ENCODE data around the gene CMKLR1.

The CMKLR1 gene

DNA sequence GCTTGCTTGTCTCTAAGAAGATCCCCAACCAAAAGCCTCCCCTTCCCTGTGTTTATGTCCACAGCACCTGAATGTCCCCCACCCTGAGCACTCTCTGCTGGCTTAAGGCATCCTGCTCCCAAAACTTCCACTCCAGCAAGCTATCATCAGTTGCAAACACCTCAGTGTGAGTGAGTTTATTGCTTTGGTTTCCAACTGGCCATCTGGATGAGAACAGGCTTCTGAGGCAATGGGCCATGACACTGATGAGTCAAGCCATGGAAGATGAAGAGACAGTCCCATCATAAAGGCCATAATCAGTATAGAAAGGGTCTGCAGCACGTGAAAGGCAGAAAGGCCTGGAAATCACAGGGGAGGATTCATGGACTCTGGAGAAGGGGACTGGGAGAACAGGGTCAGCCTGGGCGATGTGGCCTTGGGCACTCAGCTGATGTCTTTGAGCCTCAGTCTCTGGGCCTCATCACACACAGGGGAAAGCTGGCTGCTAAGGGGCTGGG lies 12.8 kb downstream of the CMKLR1 start:
- no peaks in the 10 kb centered on the region for H3K9me3 ChIP-seq (ENCODE audit: insufficient read depth, low read length, severe bottlenecking)
- no peak overlapping the region for H3K27ac ChIP-seq (ENCODE audit: low read length)
- DNase-seq (no peak), ATAC-seq (ENCODE audit: insufficient read depth, low read depth) (no peak)
- no peaks in the 10 kb centered on the region for H3K4me1 ChIP-seq (ENCODE audit: insufficient read depth, low read length)
- H3K36me3 ChIP-seq (ENCODE audit: insufficient read depth, low read length), result no peaks in the 10 kb centered on the region
- H2AFZ ChIP-seq (ENCODE audit: low read depth, low read length), result no peak overlapping the region
- peaks cover 4% of the 10 kb centered on the region for H3K27me3 ChIP-seq (ENCODE audit: insufficient read depth, low read length, poor library complexity)
- H3K4me3 ChIP-seq (ENCODE audit: low read depth in 1 of 2, low read length in 2 of 2), result no peak overlapping the region
- H3K79me2 ChIP-seq (ENCODE audit: insufficient read depth, low read length), result no peaks in the 10 kb centered on the region
- H4K20me1 ChIP-seq (ENCODE audit: insufficient read depth, low read length), result no peaks in the 10 kb centered on the region
- H3K4me2 ChIP-seq (ENCODE audit: insufficient read depth, low read length), result no peak overlapping the region
- H3K9ac ChIP-seq (ENCODE audit: low read depth, low read length), result no peak overlapping the region
- TF ChIP-seq, protein P1, sequence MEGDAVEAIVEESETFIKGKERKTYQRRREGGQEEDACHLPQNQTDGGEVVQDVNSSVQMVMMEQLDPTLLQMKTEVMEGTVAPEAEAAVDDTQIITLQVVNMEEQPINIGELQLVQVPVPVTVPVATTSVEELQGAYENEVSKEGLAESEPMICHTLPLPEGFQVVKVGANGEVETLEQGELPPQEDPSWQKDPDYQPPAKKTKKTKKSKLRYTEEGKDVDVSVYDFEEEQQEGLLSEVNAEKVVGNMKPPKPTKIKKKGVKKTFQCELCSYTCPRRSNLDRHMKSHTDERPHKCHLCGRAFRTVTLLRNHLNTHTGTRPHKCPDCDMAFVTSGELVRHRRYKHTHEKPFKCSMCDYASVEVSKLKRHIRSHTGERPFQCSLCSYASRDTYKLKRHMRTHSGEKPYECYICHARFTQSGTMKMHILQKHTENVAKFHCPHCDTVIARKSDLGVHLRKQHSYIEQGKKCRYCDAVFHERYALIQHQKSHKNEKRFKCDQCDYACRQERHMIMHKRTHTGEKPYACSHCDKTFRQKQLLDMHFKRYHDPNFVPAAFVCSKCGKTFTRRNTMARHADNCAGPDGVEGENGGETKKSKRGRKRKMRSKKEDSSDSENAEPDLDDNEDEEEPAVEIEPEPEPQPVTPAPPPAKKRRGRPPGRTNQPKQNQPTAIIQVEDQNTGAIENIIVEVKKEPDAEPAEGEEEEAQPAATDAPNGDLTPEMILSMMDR (IDR thresholded peaks at IDR 0.05; ENCODE audit: borderline replicate concordance, extremely low read depth, low read length, poor library complexity, severe bottlenecking), result no peak
- no peak for TF ChIP-seq EZH2 (IDR thresholded peaks at IDR 0.05; ENCODE audit: borderline replicate concordance, low read depth, low read length, severe bottlenecking)

DNA sequence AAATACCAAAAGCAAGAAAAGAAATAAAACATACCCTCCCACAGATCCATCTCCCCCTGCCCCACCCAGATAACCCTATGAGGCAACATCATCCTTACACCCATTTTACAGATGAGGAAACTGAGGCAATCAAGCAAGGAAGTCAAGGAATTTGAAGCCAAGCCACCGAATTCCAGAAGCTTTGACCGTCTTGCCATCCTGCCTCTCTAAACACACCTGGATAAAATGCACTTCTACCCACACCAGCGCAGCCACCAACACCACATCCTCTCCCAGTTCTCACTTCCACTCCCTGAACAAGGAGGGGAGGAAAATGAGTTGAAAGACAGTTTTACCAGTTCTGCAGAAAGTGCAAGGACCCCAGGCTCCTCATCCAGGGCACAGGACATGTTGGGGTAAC lies 13.6 kb downstream of the CMKLR1 start:
- no peak overlapping the region for H3K4me2 ChIP-seq (ENCODE audit: insufficient read depth, low read length)
- DNase-seq (no peak), ATAC-seq (ENCODE audit: insufficient read depth, low read depth) (no peak)
- H3K27me3 ChIP-seq (ENCODE audit: insufficient read depth, low read length, poor library complexity), result peaks cover 4% of the 10 kb centered on the region
- H2AFZ ChIP-seq (ENCODE audit: low read depth, low read length), result no peak overlapping the region
- no peak overlapping the region for H3K27ac ChIP-seq (ENCODE audit: low read length)
- no peaks in the 10 kb centered on the region for H3K9me3 ChIP-seq (ENCODE audit: insufficient read depth, low read length, severe bottlenecking)
- H3K36me3 ChIP-seq (ENCODE audit: insufficient read depth, low read length), result no peaks in the 10 kb centered on the region
- no peaks in the 10 kb centered on the region for H4K20me1 ChIP-seq (ENCODE audit: insufficient read depth, low read length)
- H3K4me1 ChIP-seq (ENCODE audit: insufficient read depth, low read length), result no peaks in the 10 kb centered on the region
- no peak overlapping the region for H3K9ac ChIP-seq (ENCODE audit: low read depth, low read length)
- H3K4me3 ChIP-seq (ENCODE audit: low read depth in 1 of 2, low read length in 2 of 2), result no peak overlapping the region
- H3K79me2 ChIP-seq (ENCODE audit: insufficient read depth, low read length), result no peaks in the 10 kb centered on the region
- TF ChIP-seq EZH2 (IDR thresholded peaks at IDR 0.05; ENCODE audit: borderline replicate concordance, low read depth, low read length, severe bottlenecking), result no peak
- TF ChIP-seq, protein P1 (IDR thresholded peaks at IDR 0.05; ENCODE audit: borderline replicate concordance, extremely low read depth, low read length, poor library complexity, severe bottlenecking), result no peak

DNA sequence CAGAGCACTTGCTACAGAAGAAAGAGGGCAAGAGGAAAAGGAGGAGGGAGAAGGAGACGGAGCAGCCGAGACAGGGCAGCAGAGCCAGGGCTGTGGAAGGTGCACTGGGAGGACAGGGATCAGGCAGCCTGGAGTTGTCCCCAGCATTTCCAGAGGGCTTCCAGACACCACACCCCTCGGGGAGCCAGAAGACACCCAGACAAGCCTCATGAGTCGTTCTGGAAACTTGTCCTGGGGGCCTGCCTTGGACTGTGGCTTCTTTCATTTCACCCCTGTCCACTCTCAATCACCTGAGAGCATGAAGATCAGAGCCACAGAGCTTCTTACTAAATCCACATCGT lies 14.1 kb downstream of the CMKLR1 start:
- Histone ChIP-seq H3K4me2 (ENCODE audit: insufficient read depth, low read length) (no peak overlapping the region), H3K4me1 (ENCODE audit: insufficient read depth, low read length) (no peaks in the 10 kb centered on the region), H4K20me1 (ENCODE audit: insufficient read depth, low read length) (no peaks in the 10 kb centered on the region), H2AFZ (ENCODE audit: low read depth, low read length) (no peak overlapping the region), H3K27ac (ENCODE audit: low read length) (no peak overlapping the region), H3K4me3 (ENCODE audit: low read depth in 1 of 2, low read length in 2 of 2) (no peak overlapping the region), H3K27me3 (ENCODE audit: insufficient read depth, low read length, poor library complexity) (peaks cover 4% of the 10 kb centered on the region), H3K79me2 (ENCODE audit: insufficient read depth, low read length) (no peaks in the 10 kb centered on the region), H3K9ac (ENCODE audit: low read depth, low read length) (no peak overlapping the region), H3K9me3 (ENCODE audit: insufficient read depth, low read length, severe bottlenecking) (no peaks in the 10 kb centered on the region), H3K36me3 (ENCODE audit: insufficient read depth, low read length) (no peaks in the 10 kb centered on the region)
- DNase-seq (no peak), ATAC-seq (ENCODE audit: insufficient read depth, low read depth) (no peak)
- no peak for TF ChIP-seq EZH2 (IDR thresholded peaks at IDR 0.05; ENCODE audit: borderline replicate concordance, low read depth, low read length, severe bottlenecking)
- TF ChIP-seq, protein P1 (IDR thresholded peaks at IDR 0.05; ENCODE audit: borderline replicate concordance, extremely low read depth, low read length, poor library complexity, severe bottlenecking), result no peak

All from DND-41 (cell line).